HG03575 (cell line): ENCODE measurements around the gene PTGIS.
"Not testable (repeated sequence)": the region's sequence is repeated elsewhere in the genome, so short reads cannot be mapped to it uniquely, and the experiment has no call there.

Source experiments
- ATAC-seq: cut with Tn5 transposase; IDR thresholded peaks from one replicate; pipeline ENCODE4 v1.9.1; 2021; ENCODE audit not compliant: unreplicated experiment, insufficient number of reproducible peaks, low FRiP score; ENCODE audit errors: extremely low read depth

Gene PTGIS

DNA sequence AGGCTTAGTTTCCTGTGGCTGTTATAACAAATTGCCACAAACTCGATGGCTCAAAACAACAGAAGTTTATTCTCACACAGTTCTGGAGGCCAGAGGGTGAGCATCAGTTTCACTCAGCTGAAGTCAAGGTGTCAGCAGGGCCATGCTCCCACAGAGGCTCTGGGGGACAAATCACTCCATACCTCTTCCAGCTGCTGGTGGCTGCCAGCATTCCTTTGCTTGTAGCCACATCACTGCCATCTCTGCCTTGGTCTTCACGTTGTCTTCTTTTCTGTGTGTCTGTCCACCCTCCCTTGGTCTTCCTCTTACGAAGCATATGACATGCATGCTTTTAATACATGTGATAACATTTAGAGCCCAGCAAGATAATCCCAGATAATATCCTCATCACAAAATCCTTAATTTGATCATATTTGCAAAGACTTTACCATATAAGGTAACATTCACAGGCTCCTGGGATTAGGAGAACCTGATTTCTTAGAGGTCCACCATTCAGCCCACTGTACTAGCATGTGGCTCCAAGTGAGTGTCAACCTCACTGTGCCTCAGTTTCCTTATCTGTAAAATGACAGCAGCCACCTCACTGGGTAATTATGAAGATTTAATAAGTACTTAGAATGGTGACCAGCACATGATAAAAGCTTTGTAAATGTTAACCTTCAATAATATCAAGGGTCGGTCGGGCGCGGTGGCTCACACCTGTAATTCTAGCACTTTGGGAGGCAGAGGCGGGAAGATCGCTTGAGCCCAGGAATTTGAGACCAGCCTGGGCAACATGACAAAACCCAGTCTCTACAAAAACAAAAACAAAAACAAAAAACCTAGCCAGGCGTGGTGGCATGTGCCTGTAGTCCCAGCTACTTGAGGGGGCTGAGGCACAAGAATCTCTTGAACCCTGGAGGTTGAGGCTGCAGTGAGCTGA, 14.7 kb upstream of the PTGIS start:
- ATAC-seq = no peak

DNA sequence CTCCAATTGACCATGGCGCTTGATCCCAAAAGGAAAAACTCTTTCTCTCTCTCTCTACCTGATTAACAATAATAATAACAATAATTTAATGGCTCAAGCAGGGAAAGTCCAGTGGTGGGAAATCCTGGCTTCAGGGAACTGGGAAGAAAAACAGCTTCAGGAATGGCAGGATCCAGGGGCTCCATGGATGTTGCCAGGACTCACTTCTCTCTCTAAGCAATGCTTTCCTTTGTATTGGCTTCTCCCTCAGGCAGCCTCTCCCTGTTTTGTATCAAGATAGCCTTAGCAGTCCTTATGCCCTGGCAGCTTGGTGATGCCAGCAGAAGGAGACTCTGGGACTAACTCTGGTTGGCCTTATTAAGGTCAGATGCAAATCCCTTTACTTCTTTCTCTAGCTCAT, 13.5 kb upstream of the PTGIS start:
- ATAC-seq = no peak

DNA sequence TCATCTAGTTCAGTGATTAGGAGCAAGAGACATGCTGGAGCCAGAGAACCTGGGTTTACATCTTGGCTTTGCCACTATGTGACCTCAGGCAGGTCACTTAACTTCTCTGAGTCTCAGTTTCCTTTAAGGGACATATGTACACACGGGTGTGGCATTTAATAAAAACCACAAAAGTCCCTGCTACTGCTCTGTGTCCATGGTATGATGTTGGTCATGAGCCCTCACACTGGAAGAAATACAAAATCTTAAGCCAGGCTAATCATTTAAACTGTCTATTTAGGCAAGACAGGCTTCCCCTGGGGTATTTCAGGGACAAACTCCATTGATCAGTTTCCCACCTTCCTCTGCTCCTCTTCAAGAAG, 12.9 kb upstream of the PTGIS start:
- ATAC-seq = no peak

DNA sequence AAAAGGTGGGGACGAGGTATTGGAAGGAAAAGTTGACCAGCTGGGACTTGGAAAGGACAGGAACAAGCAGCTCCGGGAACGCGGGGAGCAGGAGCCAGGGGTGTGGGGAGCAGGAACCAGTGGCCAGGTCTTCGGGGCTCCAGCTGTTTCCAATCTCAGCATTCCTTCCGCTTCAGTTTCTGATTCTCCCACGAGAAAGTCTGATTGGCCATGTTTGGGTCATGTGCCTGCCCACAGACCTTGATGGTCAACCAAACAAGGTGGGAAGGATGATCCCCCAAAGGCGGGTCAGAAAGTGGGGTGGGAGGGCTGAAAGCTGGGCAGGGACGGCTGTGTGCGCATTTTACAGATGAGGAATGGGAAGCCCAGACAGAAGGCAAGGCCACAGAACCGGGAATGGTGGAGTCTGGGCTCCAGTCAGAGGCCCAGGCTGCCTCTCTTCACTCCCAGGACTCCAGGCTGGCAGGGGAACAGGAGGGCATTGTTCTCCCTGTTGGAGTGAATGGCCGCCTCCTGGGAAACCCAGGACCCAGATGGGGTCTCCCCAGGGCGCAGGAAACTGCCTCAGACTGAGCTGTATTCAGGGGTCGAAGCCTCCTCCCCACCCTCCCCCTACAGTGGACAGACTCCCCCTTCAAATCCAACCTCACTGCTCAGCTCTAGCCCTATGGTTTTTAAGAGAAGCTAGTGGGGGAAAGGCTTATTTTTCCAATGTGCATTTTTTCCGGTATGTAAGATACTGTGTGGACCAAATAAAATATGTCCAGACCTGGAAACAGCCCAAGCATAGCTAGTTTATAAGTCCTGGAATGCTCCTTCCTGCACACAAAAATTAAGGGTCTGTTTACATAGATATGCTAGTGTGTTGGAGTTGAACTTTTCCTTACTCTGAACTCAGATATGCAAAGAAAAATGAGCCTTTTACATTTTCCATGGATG, 12.2 kb upstream of the PTGIS start:
- ATAC-seq = no peak

DNA sequence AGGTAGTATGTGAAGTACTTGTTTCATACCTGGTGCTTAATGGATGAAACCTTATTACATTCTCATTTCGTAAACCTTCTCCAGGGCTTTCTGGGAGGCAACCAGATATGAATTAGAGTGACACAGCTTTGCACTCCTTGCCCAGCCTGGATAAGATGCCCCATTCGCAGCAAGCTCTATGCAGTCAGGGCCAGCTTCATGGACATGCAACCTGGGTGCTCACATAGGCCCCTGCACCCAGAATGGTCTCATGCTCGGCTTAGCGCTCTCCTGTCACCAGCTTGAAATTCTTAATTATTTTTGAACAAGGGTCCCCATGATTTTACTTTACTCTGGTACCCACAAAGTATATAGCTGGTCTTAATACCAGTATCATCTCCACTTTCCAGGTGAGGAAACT, 11.3 kb upstream of the PTGIS start:
- no peak for ATAC-seq

DNA sequence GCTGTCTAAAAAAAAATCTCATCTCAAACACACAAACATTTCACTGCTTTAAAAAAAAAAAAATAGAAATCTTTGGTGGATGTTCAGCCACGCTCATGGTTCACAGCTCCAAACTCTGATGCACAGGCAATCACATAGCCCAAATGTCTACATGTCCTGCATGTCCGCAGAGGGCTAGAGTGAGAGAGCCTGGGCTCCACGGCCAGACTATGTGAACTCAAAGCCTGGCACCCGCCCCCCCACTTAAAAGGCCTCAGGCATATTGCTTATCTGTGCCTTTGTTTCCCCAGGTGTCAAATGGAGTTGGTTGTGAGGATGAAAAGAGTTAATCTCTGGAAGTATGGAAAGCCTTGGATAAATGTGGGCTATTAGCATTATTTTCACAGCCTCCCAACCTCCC, 10.5 kb upstream of the PTGIS start:
- no peak for ATAC-seq

DNA sequence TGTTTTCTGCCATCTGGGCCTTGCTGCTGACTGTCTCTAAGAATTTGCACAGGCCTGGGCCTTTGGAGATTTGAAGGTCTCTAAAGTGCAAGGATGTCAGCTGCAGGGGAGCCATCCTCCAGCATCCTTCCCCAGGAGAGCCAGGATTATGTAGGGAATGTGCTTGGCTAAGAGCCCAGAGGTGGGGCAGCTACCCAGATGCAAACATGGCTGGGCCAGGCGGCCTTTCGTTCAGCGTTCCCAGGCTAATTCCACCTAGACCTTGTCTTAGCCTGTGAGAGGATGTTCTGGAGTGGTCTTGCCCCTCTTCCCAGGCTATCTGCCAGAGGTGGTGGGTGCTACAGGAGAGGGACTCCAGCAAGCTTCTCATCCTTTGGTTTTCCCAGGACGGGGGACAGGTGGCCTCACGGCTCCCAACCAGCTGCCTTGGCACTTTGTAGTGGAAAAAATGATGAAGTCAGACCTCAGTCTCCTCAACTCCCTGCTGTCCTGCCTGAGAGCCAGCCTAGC, 7.7 kb upstream of the PTGIS start:
- no peak for ATAC-seq

DNA sequence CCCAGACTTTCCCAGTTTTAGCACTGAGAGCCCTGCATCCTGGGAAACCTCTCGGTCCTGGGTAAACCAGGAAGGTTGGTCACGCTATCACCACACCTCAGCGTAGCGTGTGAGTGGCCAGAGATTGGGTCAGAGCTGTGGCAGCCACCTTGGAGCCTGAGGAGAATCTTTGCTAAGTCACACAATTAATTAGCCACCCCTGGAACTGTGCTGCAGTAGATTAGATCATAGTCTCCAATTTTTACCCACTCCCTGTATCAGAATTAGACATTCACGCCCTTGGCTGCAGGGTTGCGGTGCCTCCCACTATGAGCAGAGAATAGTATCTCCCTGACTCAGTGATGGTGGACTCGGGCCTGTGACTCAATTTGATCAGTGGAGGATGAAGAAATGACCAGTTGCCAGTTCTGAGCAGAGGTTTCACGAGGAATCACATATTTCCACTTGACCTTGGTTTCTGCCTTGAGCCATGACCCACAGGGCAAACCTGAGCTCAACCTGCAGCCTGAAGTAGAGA, 6.0 kb upstream of the PTGIS start:
- ATAC-seq = no peak

DNA sequence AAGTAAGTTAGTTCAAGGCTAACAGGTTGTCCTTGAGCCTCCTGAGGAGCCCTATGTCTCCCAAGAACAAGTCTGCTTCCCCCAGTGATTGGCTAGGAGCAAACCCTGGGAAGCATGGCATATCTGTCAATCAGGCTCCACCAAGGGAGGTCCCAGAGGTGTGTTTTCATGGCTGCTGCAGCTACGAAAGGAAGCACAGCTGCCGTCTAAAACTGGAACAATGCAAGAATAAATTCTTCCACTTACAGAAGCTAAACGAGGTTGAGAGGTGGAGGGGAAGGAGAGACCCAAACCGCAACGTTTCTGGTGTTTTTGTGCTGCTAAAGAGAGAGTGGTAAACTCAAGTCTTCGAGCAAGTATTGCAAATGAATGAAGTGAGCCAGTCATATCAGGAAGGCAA, 4.9 kb upstream of the PTGIS start:
- no peak for ATAC-seq

DNA sequence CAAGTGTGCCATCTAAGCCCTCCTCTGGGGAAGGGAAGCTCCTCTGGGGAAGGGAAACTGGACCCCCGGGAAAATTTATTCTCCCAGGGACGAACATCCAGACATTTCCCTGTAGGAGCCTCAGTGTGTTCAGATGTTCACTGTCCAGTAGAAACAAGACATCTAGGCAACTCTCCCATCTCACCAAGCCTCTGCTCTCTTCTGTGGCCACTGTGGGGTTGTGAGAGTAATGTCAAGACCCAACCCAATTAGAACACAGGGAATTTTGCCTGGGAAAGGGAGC, 3.6 kb upstream of the PTGIS start:
- no peak for ATAC-seq

DNA sequence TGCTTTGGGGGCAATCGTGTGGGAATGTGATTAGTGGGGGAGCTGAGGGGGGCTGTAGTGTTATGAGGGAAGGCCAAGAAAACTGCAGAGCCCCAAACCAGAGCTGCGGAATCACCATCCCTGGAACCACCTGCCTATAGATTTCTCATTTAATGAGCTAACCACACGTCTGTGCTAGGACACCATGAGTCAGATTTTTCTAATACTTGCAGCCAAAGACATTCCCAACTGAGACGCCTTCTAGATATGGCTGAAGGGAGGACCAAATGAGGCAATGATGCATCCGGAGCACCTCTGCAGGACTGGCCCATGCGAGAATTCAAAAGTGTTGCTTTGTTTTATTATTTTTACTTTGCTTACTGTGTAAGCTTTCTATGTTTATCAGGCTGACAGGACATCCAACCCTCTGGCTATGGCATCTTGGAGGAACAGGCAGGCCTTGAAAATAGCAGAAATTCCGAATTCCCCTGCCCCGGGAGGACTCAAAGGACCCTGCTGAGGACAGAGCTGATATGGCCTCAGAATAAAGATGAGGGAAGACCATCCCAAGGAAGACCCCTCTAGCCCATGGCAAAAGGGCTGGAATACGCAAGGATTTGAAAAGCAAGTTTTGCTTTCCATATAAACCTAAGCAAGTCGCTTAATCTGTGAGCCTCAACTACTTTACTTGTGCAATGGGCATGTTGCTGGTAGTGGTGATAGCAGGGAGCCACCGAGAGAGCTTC, 3.1 kb upstream of the PTGIS start:
- ATAC-seq = no peak

DNA sequence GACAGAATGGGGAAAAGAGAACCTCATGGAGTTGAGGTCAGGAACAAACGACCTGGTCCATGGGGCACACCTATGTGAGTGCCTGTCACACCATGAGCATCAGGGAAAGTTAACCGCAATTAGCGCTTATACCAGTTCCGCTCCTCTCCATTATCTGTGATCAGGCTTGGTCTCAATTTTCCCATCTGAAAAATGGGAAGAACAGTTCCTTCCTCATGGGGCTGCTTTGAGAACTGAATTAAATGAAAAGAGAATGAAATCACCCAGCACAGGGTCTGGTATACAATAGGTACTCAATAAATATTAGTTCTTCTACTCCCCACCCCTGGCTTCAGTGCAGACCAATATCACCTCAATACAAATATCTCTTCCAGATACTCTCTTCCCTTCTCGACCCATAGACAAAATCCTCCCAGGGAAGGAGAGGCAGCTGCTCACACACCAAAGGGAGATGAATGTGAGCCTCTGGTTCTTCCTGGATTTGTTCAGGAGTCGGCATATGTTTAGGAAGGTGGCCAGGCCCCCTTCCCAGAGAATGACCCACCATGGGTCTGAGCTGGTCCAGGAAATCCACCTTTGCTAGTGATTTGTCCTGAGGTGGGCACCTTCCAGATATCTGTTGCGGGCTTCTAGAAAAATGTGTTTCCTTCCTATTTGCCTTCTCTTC, 2.4 kb upstream of the PTGIS start:
- no peak for ATAC-seq

DNA sequence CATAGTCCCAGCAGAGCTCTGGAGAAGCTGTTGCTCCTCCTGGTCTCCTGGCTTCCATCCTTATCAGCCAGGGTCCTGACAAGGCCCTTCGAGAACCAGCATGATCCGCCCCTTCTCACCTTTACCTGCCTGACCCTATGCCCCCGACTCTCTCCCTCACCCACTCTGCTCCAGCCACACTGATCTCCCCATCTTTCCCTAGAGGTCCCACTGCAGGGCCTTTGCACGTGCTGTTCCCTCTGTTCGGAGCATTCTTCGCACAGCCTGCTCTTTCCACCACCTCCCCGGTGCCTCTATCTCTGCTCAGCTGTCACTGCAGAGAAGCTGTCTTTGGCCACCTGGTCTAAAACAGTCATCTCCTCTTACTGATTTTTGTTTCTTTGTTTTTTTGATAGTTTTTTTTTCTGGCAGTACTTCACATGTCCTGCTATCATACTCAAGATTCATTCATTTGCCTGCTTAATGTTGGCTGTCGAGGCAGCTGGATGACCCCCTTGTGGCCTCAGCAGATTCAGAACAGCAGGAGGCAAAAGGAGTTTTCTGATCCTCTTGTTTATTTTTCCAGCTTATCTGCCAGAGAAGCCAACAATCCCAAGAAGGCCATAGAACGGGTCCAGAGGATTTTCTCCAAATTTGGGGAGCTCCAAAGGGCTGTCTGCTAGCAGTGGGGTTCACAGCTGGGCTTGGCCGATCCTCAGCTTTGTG, 1.6 kb upstream of the PTGIS start:
- no peak for ATAC-seq

DNA sequence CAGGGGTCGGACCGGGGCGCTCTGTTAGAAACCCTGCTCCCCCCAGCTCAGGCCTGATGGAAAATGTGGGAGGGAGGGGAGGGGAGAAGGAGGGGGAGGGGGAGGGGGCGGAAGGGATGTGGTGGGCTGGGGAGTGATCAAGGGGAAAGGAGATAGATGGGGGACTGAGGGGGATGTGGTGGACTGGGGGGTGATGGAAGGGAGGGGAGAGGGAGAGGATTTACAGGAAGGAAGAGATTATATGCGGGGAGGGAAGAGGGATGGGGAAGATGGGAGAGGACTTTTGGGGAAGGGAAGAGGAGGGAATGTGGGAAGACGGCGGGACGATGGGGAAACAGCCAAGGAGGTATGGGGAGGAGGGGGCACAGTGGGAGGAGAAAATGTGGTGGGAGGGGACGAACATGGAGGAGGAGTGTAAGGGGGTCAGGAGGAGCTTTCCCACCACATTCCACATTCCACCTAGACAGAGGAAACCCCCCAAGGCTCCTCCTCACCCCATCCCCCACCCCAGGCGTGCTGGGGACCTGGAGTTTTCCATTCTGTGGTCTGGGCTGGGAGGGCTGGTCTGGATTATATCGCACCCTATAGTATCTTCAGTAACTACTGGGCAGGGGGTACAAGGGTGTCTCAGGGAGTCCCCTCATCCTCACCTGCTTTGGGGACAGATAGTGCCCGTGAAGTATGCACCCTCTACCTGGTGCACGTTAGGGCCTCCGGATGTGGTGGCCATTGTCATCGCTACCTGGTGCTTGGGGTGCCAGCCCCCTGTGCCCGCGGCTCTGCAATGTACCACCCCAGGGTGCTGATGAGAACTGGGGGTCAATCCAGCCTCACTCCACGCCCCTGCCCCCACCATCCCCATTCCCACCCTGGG, 578 bp upstream of the PTGIS start:
- no peak for ATAC-seq

DNA sequence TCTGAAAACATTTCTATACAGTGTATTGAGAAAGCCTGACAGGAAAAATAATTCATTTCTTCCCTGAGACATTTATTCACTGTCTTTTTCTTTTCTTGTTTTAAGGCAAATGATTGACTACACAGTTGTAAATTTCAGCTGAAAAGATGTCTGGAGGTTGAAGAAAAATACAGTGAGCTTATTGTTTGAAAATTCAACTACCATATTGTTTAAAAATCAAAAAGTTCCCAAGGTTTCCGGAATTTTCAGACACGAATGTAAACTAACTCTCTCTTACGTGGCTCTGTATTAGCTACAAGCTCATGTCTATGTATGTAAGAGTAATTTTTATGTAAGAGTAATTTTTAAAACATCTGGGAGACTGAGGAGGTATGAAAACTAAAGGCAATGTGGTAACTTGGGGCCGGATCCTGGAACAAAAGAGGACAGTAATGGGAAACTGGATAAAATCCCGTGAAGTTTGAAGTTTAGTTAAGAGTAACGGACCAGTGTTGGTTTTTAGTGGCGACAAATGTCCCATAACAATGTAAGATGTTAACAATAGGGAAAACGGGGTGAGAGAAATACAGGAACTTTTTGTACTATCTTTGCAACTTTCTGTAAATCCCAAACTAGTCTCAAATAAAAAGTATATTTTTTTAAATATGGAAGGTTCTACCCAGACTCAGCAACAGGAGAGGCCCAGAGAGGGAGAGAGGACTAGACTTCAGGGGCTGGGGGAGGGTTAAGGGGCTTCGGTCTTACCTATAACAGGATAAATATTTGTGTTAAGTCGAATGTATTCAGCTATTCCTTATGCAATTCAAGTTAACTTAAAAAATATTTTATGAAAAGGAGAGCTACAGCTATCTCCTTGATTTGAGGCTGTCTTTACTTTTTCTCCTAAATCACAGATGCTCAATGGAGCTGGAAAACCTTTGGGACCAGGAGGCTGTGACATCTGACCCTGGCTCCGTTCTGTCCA, 1.3 kb downstream of the PTGIS start:
- no peak for ATAC-seq

DNA sequence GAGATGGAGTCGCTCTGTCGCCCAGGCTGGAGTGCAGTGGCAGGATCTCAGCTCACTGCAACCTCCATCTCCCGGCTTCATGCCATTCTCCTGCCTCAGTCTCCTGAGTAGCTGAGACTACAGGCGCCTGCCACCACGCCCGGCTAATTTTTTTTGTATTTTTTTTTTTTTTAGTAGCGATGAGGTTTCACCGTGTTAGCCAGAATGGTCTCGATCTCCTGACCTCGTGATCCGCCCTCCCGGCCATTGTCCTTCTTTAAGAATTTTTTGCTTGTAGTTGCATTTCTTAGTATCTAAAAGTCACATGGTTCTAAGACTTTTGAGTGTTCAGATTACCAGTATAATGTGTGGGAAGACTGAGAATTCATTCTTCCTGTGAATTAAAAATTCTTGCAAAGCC, 2.9 kb downstream of the PTGIS start:
- not testable (repeated sequence) for ATAC-seq
